ENCODE results near the gene SMIM26. TPM values are rescaled to one million over a fixed set of nuclear protein-coding genes. Genes with fewer than 3 reads are reported as not detected.

Gene SMIM26
- total and polyA plus RNA-seq, 12 donors: 80.7 to 180 (median 109) TPM

GRCh38 chr20:18553746-18554145 lies 13.5 kb upstream of the SMIM26 start:
- DNase-seq: no peak
- no peaks in the 10 kb centered on the region for H3K27me3 ChIP-seq
- no peak for ATAC-seq
- no peaks in the 10 kb centered on the region for H3K9me3 ChIP-seq
- H3K36me3 ChIP-seq: peaks cover 0 to 100% (median 27%) of the 10 kb centered on the region in 9 donors
- WGBS, 2 donors: 87 to 91% methylated on average over 8 of the region's 8 CpGs
- intact Hi-C loops (cut with DNase I): loop anchor here in 1 of 10 donors (10.0 kb wide), 1 partner anchor 69 kb away; no protein-coding TSS in a partner anchor
- no peak overlapping the region for H3K4me3 ChIP-seq
- H3K4me1 ChIP-seq: no peaks in the 10 kb centered on the region
- no peak for TF ChIP-seq CTCF (IDR thresholded peaks at IDR 0.05)
- no peak overlapping the region for H3K27ac ChIP-seq

GRCh38 chr20:18567739-18568091 lies 483 bp downstream of the SMIM26 start:
- Histone ChIP-seq H3K4me1 (peaks cover 0 to 20% (median 12%) of the 10 kb centered on the region in 9 donors), H3K9me3 (no peaks in the 10 kb centered on the region), H3K27me3 (no peaks in the 10 kb centered on the region), H3K4me3 (peak overlapping the region; percentile 44 to 86 (median 77)), H3K36me3 (peaks cover 0 to 34% (median 0%) of the 10 kb centered on the region in 9 donors), H3K27ac (peak overlapping the region; percentile 42 to 94 (median 84))
- ATAC-seq (peak in 6 of 8 donors; percentile 4 to 31 (median 21)), DNase-seq (no peak)
- 4 to 8% methylated on average over 6 of the region's 6 CpGs for WGBS, 2 donors
- intact Hi-C loops (cut with DNase I): loop anchor here in 5 of 10 donors (1.0 to 10.0 kb wide), 5 partner anchors 19 to 103 kb away; partner anchors contain the start of genes SEC23B (in 5 of the 5), DZANK1 (in 2 of the 5) and POLR3F (in 2 of the 5)
- TF ChIP-seq CTCF (IDR thresholded peaks at IDR 0.05): no peak

GRCh38 chr20:18571009-18571408 lies 3.8 kb downstream of the SMIM26 start:
- H3K9me3 ChIP-seq: no peaks in the 10 kb centered on the region
- WGBS, 2 donors: 97 to 99% methylated on average over 2 of the region's 2 CpGs
- no peak for ATAC-seq
- peaks cover 0 to 32% (median 0%) of the 10 kb centered on the region in 9 donors for H3K36me3 ChIP-seq
- intact Hi-C loops (cut with DNase I): no loop called here
- H3K27me3 ChIP-seq: no peaks in the 10 kb centered on the region
- DNase-seq: no peak
- H3K4me1 ChIP-seq: peaks cover 0 to 20% (median 12%) of the 10 kb centered on the region in 9 donors
- no peak for TF ChIP-seq CTCF (IDR thresholded peaks at IDR 0.05)
- H3K27ac ChIP-seq: no peak overlapping the region
- H3K4me3 ChIP-seq: no peak overlapping the region

- no peaks in the 10 kb centered on the region for H3K27me3 ChIP-seq
- no peak overlapping the region for H3K4me3 ChIP-seq
- H3K4me1 ChIP-seq: peaks cover 0 to 16% (median 10%) of the 10 kb centered on the region in 9 donors
- intact Hi-C loops (cut with DNase I): no loop called here
- H3K36me3 ChIP-seq: peaks cover 0 to 32% (median 0%) of the 10 kb centered on the region in 9 donors
- DNase-seq: no peak
- TF ChIP-seq CTCF (IDR thresholded peaks at IDR 0.05): no peak
- no peak overlapping the region for H3K27ac ChIP-seq
- 94 to 97% methylated on average over 2 of the region's 2 CpGs for WGBS, 2 donors
- ATAC-seq: no peak
- H3K9me3 ChIP-seq: no peaks in the 10 kb centered on the region
These were observed 4.3 kb downstream of the SMIM26 start for GRCh38 chr20:18571578-18571977.

Data from heart right ventricle (tissue), 16 donors.